ENCODE data around the gene CORO7.

GRCh38 chr16:4372578-4373355 is 43.6 kb downstream of the CORO7 start:
- TF ChIP-seq CTCF (IDR thresholded peaks at IDR 0.05; ENCODE audit: low read depth, low read length, poor library complexity, severe bottlenecking) = no peak
- no peak for TF ChIP-seq EZH2phosphoT487 (IDR thresholded peaks at IDR 0.05; ENCODE audit: borderline replicate concordance, low read length)

Data from DOHH2 (cell line).